T47D (cell line): ENCODE data around the gene ZCCHC24.

Experiments used
- DNase-seq, 2 experiments: peaks; one replicate each; pipeline versions ENCODE4 v3.0.0 to v3.0.0-alpha.2; 2011 to 2012; ENCODE audit warnings: low read depth in 1 of 2, low spot score in 1 of 2
- JUND ChIP-seq: IDR thresholded peaks from 2 replicates; pipeline ENCODE4 v1.6.1; 2012; ENCODE audit warnings: low read depth
- in situ Hi-C: cut with HindIII; loops from 2 replicates; pipeline ENCODE4 v1.10.0; 2016; ENCODE audit warnings: low sequenced_read_pairs, low pct_unique_long_range_greater_than_20kb

The ZCCHC24 gene

DNA sequence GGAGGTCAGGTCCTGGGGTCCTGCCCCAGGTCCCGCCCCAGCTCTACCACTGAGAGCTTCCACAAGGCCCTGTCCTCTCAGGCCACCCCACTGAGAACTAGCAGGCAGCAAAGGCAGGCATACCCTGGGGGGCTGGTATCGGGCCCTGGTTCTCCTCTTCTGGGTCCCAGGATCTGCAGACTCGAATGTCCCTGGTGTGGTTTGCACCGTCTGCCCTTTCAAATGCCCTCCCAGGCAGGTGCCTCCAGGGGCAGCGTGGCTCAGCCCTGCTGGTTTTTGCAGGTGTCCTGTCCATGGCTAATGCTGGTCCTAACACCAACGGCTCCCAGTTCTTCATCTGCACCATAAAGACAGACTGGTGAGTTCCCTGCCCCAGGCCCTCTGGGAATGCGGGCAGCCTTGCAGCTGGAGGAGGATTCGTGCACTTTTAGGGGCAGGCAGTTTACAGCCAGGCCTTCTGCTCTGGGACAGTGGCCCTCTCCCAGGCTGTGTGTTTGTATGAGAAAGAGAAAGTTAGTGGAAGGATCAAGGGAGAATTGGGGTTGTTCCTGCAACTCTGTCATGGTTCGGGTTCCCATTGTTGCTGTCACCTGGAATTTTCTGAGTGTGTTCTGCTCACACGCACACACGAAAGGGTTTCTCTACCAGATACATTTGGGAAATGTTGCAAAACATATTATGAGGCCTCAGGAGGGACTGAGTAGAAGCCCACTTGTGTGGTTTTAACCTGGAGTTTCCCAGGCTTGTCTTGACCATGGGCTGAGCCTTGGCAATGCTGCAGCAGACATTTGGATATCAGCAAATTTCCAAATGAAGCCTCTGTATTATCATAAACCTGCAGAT lies 93.2 kb downstream of the ZCCHC24 start:
- no peak for DNase-seq
- in situ Hi-C loops: no loop called here
- TF ChIP-seq JUND: no peak

DNA sequence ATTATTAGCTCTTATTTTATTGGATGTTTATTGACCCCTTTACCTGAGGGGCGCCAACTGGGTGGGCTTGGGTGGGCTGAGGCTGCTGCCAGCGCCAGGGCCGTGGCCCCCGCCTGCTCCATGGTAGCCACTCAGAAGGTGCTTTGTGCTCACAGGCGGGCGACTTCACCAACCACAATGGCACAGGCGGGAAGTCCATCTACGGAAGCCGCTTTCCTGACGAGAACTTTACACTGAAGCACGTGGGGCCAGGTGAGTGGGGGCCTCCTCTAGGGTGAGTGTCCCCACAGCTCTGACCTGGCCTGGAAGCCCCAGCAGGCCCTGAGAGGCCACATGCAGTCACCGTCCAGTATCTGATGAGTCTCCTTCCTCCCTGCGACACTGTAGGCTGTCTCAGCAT lies 94.1 kb downstream of the ZCCHC24 start:
- no peak for DNase-seq
- TF ChIP-seq JUND: no peak
- in situ Hi-C loops: no loop called here

DNA sequence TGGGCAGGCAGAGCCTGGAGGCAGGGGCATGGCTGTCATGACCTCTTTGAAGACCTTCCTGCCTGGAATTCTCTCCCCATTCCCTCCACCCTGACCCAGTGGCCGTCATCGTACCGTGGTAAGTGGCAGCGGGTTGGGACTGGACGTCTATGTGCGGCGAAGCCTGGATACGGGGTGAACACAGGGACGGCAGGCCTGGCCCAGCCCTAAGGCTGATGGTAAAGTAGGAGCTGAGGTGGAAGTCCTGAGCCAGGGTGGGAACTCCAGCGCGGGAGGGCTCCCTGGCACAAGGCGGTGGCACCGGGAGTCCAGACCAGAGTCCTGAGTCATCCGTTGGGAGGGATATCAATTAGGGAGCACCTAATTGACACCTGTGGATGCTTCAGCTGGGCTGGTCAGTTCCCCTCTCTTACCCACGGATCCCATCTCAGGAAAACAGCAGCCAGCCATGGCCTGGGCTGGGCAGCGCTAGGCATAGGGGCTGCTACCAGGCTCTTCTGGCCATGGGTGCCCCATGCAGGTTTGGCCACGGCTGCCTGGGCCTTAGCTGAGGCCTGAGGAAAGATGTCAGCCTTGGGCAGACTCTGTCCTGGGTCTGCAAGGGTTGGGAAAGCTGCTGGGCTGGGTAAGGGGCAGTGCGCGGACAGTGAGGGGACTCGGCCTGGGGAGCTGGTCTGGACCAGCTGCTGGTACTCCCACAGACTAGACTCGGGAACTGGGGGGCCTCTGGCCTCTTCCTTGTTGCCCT lies 94.8 kb downstream of the ZCCHC24 start:
- no peak for DNase-seq
- in situ Hi-C loops: no loop called here
- TF ChIP-seq JUND: no peak

- DNase-seq: no peak
- no peak for TF ChIP-seq JUND
- in situ Hi-C loops: no loop called here
Observed at GRCh38 chr10:79349766-79350406, 95.5 kb downstream of the ZCCHC24 start.

- TF ChIP-seq JUND: no peak
- no peak for DNase-seq
- in situ Hi-C loops: no loop called here
Observed at GRCh38 chr10:79349072-79349491, 96.3 kb downstream of the ZCCHC24 start.

DNA sequence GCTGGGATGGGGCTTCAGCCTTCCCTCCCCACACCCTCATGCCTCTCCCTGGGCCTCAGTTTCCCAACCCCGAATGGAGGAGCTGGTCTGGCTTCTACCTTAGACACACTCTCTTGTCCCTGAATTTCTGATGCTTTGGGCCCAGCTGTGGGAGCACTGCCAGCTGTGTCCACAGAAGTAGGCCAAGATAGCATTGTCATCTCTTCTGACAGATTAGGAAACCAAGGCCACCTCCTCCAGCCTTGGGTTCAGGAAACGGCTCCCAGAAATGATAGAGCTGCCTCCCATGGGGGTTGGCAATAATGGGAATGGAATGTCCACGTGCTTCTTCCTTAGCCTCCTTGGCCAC lies 96.8 kb downstream of the ZCCHC24 start:
- DNase-seq: no peak
- no peak for TF ChIP-seq JUND
- in situ Hi-C loops: no loop called here

GRCh38 chr10:79347894-79348639 lies 97.4 kb downstream of the ZCCHC24 start:
- in situ Hi-C loops: no loop called here

GRCh38 chr10:79347226-79347893 lies 98.1 kb downstream of the ZCCHC24 start, which contains the start of gene PPIF:
Gene PPIF, plus strand, starts transcription at chr10:79347469. Its CDS starts 80 bp downstream, at chr10:79347549.
- in situ Hi-C loops: no loop called here
- peak; percentile 91 to 97 for DNase-seq

More at GRCh38 chr10:79347894-79348639, 97.4 kb downstream of the ZCCHC24 start:
- TF ChIP-seq JUND: no peak
- DNase-seq: peak; percentile 60 to 63

DNA sequence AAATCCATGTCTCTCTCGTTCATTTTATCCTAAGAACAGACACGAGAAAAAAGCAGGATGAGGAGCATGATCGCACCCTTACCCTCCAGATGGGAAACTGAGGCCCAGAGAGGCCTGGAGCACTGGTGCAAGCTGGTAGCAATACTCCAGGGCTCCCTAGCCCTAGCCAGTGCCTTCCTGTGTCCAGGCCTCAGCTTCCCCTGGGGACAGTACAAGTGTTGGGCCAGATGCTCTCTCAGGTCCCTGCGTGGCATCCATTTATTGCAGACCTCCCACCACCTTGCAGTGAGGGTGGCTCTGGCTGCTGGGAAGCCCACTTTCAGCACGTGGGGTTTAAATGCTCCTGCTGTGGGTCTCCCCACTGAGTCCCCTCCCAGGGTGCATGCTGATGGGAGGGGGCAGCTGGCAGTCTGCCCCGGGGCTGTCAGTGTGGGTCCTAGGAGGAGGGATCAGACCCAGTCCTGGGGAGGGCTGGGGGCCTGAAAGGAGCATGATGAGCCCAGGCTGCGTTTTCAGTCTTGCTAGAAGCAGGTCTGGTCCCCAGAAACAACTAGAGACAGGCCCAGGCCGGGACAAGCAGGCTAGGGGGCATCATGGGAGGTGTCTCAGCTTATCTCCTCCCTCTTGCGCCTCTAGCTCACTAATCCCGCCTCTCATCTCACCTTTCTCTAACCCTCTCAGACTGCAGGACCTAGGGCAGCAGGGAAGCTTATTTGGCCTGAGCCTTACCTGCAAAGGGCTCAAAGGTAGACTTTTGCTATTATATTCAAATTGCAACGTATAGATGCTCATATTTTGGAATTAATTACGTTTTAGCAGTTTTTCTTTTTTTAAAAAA lies 98.8 kb downstream of the ZCCHC24 start:
- DNase-seq: no peak
- no peak for TF ChIP-seq JUND
- in situ Hi-C loops: no loop called here

More at GRCh38 chr10:79347226-79347893, 98.1 kb downstream of the ZCCHC24 start, which contains the start of gene PPIF:
- TF ChIP-seq JUND: no peak

GRCh38 chr10:79346012-79346340 lies 99.4 kb downstream of the ZCCHC24 start:
- peak; percentile 32 to 38 for DNase-seq
- no peak for TF ChIP-seq JUND
- in situ Hi-C loops: no loop called here

DNA sequence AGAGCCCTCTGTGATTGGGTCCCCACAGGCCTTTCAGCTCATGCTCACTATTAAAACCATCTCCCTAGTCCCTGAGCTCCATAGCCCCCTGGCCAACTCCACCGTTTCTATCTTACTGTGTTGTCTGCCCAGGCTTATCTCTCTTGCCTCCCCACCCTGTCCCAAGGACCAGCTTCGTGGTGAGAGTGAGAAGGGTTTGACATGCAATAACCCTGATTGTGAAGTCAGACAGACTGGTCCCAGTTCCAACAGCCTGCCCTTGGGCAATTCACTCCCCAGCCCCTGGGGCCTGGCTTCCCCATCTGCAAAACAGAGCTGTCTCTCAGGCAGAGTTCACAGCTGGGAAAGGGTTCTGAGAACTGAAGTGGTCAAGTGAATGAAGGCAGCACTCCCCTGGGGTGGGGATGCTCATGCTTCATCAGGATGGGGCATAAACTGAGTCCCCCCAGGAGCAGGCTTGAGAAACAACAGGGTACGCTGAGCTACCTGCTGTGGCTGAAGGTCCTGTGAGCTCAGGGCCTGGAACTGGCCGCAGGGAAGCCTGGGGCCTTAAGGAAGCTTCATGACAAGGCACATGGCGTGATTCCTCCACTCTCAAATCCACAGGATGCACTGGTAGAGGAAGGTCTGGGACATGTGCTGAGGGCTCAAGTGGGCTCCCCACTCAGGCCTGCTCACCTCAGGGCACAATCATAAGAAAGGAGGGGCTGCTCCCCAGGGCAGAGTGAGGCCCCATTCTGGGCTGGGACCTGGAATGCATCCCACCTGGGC lies 100.0 kb downstream of the ZCCHC24 start:
- in situ Hi-C loops: no loop called here
- no peak for TF ChIP-seq JUND
- no peak for DNase-seq
